PFSK-1 (cell line): ENCODE measurements around the gene MCM8.

Experiments used
- POLR2AphosphoS5 ChIP-seq: IDR thresholded peaks from 2 replicates; pipeline ENCODE4 v1.6.1; 2012; ENCODE audit warnings: low read depth, mild to moderate bottlenecking, control low read depth, low read length, moderate library complexity
- SIN3A ChIP-seq: IDR thresholded peaks from 2 replicates; pipeline ENCODE4 v1.6.1; 2012; ENCODE audit warnings: mild to moderate bottlenecking, low read length, moderate library complexity, borderline replicate concordance; ENCODE audit not compliant: insufficient read depth
- TAF1 ChIP-seq: IDR thresholded peaks from 2 replicates; pipeline ENCODE4 v1.6.1; 2012; ENCODE audit warnings: low read length, control low read depth, borderline replicate concordance; ENCODE audit not compliant: insufficient read depth
- TF ChIP-seq, protein P1 (sequence below), 2 experiments: IDR thresholded peaks; 2 replicates each; pipeline versions ENCODE4 v1.6.1 to v1.8.0; 2011 to 2012; ENCODE audit warnings: low read depth in 2 of 2, low read length in 2 of 2, control low read depth in 1 of 2, inconsistent platforms in 1 of 2, mild to moderate bottlenecking in 1 of 2, moderate library complexity in 1 of 2; ENCODE audit not compliant: insufficient read depth in 1 of 2

DNA sequence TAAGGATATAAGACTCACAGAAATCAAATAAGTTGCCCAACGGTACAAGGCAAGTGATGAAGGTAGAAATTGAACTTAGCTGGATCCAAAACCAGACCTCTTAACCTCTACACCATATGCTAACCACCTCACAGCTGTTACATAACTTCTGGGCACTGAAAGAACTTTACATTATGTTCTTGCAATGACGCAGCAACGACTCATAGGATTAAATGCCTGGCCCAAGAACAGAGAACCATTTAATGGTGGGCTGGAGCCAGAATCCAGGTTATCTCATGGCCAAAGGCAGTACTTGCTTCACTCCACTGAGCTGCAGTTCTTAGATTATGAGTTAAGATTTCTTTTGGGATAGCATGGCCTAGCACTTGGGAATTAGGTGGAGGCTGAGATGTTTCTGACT is 4.5 kb upstream of the MCM8 start:
- TF ChIP-seq, protein P1, sequence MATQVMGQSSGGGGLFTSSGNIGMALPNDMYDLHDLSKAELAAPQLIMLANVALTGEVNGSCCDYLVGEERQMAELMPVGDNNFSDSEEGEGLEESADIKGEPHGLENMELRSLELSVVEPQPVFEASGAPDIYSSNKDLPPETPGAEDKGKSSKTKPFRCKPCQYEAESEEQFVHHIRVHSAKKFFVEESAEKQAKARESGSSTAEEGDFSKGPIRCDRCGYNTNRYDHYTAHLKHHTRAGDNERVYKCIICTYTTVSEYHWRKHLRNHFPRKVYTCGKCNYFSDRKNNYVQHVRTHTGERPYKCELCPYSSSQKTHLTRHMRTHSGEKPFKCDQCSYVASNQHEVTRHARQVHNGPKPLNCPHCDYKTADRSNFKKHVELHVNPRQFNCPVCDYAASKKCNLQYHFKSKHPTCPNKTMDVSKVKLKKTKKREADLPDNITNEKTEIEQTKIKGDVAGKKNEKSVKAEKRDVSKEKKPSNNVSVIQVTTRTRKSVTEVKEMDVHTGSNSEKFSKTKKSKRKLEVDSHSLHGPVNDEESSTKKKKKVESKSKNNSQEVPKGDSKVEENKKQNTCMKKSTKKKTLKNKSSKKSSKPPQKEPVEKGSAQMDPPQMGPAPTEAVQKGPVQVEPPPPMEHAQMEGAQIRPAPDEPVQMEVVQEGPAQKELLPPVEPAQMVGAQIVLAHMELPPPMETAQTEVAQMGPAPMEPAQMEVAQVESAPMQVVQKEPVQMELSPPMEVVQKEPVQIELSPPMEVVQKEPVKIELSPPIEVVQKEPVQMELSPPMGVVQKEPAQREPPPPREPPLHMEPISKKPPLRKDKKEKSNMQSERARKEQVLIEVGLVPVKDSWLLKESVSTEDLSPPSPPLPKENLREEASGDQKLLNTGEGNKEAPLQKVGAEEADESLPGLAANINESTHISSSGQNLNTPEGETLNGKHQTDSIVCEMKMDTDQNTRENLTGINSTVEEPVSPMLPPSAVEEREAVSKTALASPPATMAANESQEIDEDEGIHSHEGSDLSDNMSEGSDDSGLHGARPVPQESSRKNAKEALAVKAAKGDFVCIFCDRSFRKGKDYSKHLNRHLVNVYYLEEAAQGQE (IDR thresholded peaks at IDR 0.05; ENCODE audit: insufficient read depth in 1 of 2, low read depth in 2 of 2, low read length in 2 of 2) = no peak
- TF ChIP-seq TAF1 (no peak), POLR2AphosphoS5 (no peak), SIN3A (no peak)
